Measurements from ENCODE around the gene SYNGR1. TPM values are rescaled to one million over a fixed set of nuclear protein-coding genes. Genes with fewer than 3 reads are reported as not detected.
A peak's percentile ranks its signal among the peaks of the same experiment; 100 is the strongest.

SYNGR1 gene
- total RNA-seq, 4 donors from 2014 or later, result 13.3 to 35.5 (median 21.5) TPM

- H3K4me1 ChIP-seq, result peaks cover 0 to 43% (median 10%) of the 10 kb centered on the region in 3 donors
- no peaks in the 10 kb centered on the region for H3K9me3 ChIP-seq
- no peak overlapping the region for H3K27ac ChIP-seq
- 85 to 91% methylated on average over 2 of the region's 2 CpGs for WGBS, 2 donors
- no peaks in the 10 kb centered on the region for H3K36me3 ChIP-seq
- no peak overlapping the region for H3K4me3 ChIP-seq
- intact Hi-C loops (cut with DNase I), result no loop called here
- TF ChIP-seq CTCF (IDR thresholded peaks at IDR 0.05) (no peak), POLR2A (IDR thresholded peaks at IDR 0.05) (no peak)
- H3K27me3 ChIP-seq, result peaks cover 0 to 24% (median 0%) of the 10 kb centered on the region in 4 donors
- DNase-seq, result no peak
These were observed 47.3 kb upstream of the SYNGR1 start for GRCh38 chr22:39302431-39302960.

- WGBS, 2 donors, result 68 to 93% methylated on average over 5 to 11 of the region's 11 CpGs
- Histone ChIP-seq H3K9me3 (no peaks in the 10 kb centered on the region), H3K27ac (no peak overlapping the region), H3K36me3 (no peaks in the 10 kb centered on the region), H3K4me1 (peaks cover 1 to 37% (median 10%) of the 10 kb centered on the region in 3 donors), H3K27me3 (peaks cover 0 to 24% (median 0%) of the 10 kb centered on the region in 4 donors), H3K4me3 (no peak overlapping the region)
- TF ChIP-seq CTCF (IDR thresholded peaks at IDR 0.05), result no peak
- no peak for TF ChIP-seq POLR2A (IDR thresholded peaks at IDR 0.05)
- intact Hi-C loops (cut with DNase I), result no loop called here
- DNase-seq, result no peak
These were observed 46.4 kb upstream of the SYNGR1 start for GRCh38 chr22:39303358-39303757.

- Histone ChIP-seq H3K4me3 (no peak overlapping the region), H3K27me3 (peaks cover 0 to 24% (median 0%) of the 10 kb centered on the region in 4 donors), H3K9me3 (no peaks in the 10 kb centered on the region), H3K36me3 (no peaks in the 10 kb centered on the region), H3K4me1 (peaks cover 9 to 41% (median 12%) of the 10 kb centered on the region in 3 donors), H3K27ac (no peak overlapping the region)
- no peak for DNase-seq
- TF ChIP-seq POLR2A (IDR thresholded peaks at IDR 0.05) (no peak), CTCF (IDR thresholded peaks at IDR 0.05) (no peak)
- intact Hi-C loops (cut with DNase I), result no loop called here
- WGBS, 2 donors, result 65 to 91% methylated on average over 4 to 8 of the region's 16 CpGs
These were observed 45.7 kb upstream of the SYNGR1 start for GRCh38 chr22:39303892-39304671.

GRCh38 chr22:39306456-39307361 lies 43.1 kb upstream of the SYNGR1 start:
- H3K36me3 ChIP-seq, result peaks cover 3 to 7% (median 3%) of the 10 kb centered on the region in 3 donors
- H3K4me3 ChIP-seq, result no peak overlapping the region
- DNase-seq, result no peak
- peaks cover 0 to 2% (median 0%) of the 10 kb centered on the region in 4 donors for H3K27me3 ChIP-seq
- 82 to 100% methylated on average over 1 to 3 of the region's 14 CpGs for WGBS, 2 donors
- H3K9me3 ChIP-seq, result no peaks in the 10 kb centered on the region
- peak overlapping the region in 1 of 4 donors; percentile 18 for H3K27ac ChIP-seq
- H3K4me1 ChIP-seq, result peaks cover 9 to 46% (median 21%) of the 10 kb centered on the region in 3 donors
- intact Hi-C loops (cut with DNase I), result no loop called here
- TF ChIP-seq CTCF (IDR thresholded peaks at IDR 0.05) (peak in 5 of 6 experiments; percentile 23 to 49 (median 26)), POLR2A (IDR thresholded peaks at IDR 0.05) (no peak)

Measured in esophagus squamous epithelium (tissue), 5 donors.